ENCODE results near the gene TMEM88. TPM values are rescaled to one million over a fixed set of nuclear protein-coding genes. Genes with fewer than 3 reads are reported as not detected.
A peak's percentile ranks its signal among the peaks of the same experiment; 100 is the strongest.
"Not testable (repeated sequence)": the region's sequence is repeated elsewhere in the genome, so short reads cannot be mapped to it uniquely, and the experiment has no call there.

Gene TMEM88
- total RNA-seq, 1 donor from 2014 or later, result 23.7 TPM

- Mint-ChIP-seq H3K27ac (ENCODE audit: unreplicated experiment) (peak overlapping the region; percentile 44), H3K9me3 (ENCODE audit: unreplicated experiment) (peaks cover 8% of the 10 kb centered on the region), H3K36me3 (ENCODE audit: unreplicated experiment) (no peaks in the 10 kb centered on the region), H3K27me3 (ENCODE audit: unreplicated experiment) (peaks cover 13% of the 10 kb centered on the region), H3K4me1 (ENCODE audit: low read depth, unreplicated experiment) (peaks cover 14% of the 10 kb centered on the region), H3K4me3 (ENCODE audit: unreplicated experiment) (no peak overlapping the region)
- no peak for DNase-seq
- TF ChIP-seq CTCF (IDR thresholded peaks at IDR 0.05; ENCODE audit: partially characterized antibody, unreplicated experiment), result no peak
Observed at GRCh38 chr17:7859028-7859427, 4.2 kb downstream of the TMEM88 start.

GRCh38 chr17:7862692-7863437 lies 8.0 kb downstream of the TMEM88 start:
- Mint-ChIP-seq H3K27me3 (ENCODE audit: unreplicated experiment) (peaks cover 7% of the 10 kb centered on the region), H3K9me3 (ENCODE audit: unreplicated experiment) (peaks cover 1% of the 10 kb centered on the region), H3K36me3 (ENCODE audit: unreplicated experiment) (peaks cover 5% of the 10 kb centered on the region), H3K4me3 (ENCODE audit: unreplicated experiment) (no peak overlapping the region), H3K27ac (ENCODE audit: unreplicated experiment) (peak overlapping the region; percentile 11), H3K4me1 (ENCODE audit: low read depth, unreplicated experiment) (peaks cover 7% of the 10 kb centered on the region)
- TF ChIP-seq CTCF (IDR thresholded peaks at IDR 0.05; ENCODE audit: partially characterized antibody, unreplicated experiment), result peak; percentile 77
- no peak for DNase-seq

GRCh38 chr17:7864384-7864783 lies 9.5 kb downstream of the TMEM88 start:
- not testable (repeated sequence) for H3K36me3 Mint-ChIP-seq (ENCODE audit: unreplicated experiment); H3K9me3 Mint-ChIP-seq (ENCODE audit: unreplicated experiment); H3K27ac Mint-ChIP-seq (ENCODE audit: unreplicated experiment)

GRCh38 chr17:7864995-7865650 lies 10.3 kb downstream of the TMEM88 start:
- Mint-ChIP-seq H3K9me3 (ENCODE audit: unreplicated experiment) (peaks cover 1% of the 10 kb centered on the region), H3K36me3 (ENCODE audit: unreplicated experiment) (peaks cover 8% of the 10 kb centered on the region), H3K27ac (ENCODE audit: unreplicated experiment) (no peak overlapping the region), H3K4me1 (ENCODE audit: low read depth, unreplicated experiment) (peaks cover 3% of the 10 kb centered on the region), H3K4me3 (ENCODE audit: unreplicated experiment) (peak overlapping the region; percentile 30), H3K27me3 (ENCODE audit: unreplicated experiment) (peaks cover 7% of the 10 kb centered on the region)
- DNase-seq, result no peak
- no peak for TF ChIP-seq CTCF (IDR thresholded peaks at IDR 0.05; ENCODE audit: partially characterized antibody, unreplicated experiment)

More at GRCh38 chr17:7864384-7864783, 9.5 kb downstream of the TMEM88 start:
- H3K4me3 Mint-ChIP-seq (ENCODE audit: unreplicated experiment); DNase-seq; H3K4me1 Mint-ChIP-seq (ENCODE audit: low read depth, unreplicated experiment); H3K27me3 Mint-ChIP-seq (ENCODE audit: unreplicated experiment): not testable (repeated sequence)

DNA sequence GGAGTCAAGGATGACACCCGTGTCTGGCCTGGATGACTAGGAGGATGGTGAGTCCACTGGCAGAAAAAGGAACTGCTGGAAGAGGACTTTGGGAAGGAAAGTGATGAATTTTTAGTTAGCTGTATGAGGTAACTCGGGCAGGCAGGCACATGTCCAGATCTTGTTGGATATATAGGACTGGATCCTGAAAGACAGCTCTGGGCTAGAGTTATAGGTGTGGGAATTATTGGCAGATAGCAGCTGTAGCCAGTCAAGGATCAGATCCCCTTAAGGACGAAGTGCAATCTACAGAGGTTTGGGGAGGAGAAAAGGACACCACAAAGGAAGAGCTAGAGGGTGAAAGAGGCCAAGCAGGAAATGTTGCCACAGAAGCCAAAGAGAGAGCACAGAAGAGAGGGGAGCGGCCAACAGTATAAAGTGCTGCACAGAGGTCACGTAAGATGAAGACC lies 13.0 kb downstream of the TMEM88 start:
- Mint-ChIP-seq H3K9me3 (ENCODE audit: unreplicated experiment) (no peaks in the 10 kb centered on the region), H3K27ac (ENCODE audit: unreplicated experiment) (no peak overlapping the region), H3K27me3 (ENCODE audit: unreplicated experiment) (peaks cover 7% of the 10 kb centered on the region), H3K4me1 (ENCODE audit: low read depth, unreplicated experiment) (peaks cover under 1% of the 10 kb centered on the region), H3K36me3 (ENCODE audit: unreplicated experiment) (peaks cover 8% of the 10 kb centered on the region), H3K4me3 (ENCODE audit: unreplicated experiment) (peak overlapping the region; percentile 56)
- DNase-seq, result no peak
- no peak for TF ChIP-seq CTCF (IDR thresholded peaks at IDR 0.05; ENCODE audit: partially characterized antibody, unreplicated experiment)
